Right lobe of liver (tissue), 4 donors: ENCODE data around the gene TLR9.

Experiments used
- CTCF ChIP-seq, 4 donors: fragments of 200-600 bp in 3 of 4; fragments of 450-650 bp in 1 of 4; IDR thresholded peaks; one replicate each; pipeline versions ENCODE4 v1.5.1 to v1.8.0; 2016 to 2022; ENCODE audit warnings: antibody characterized with exemption in 4 of 4, mild to moderate bottlenecking in 2 of 4
- POLR2A ChIP-seq: fragments of 450-650 bp; IDR thresholded peaks from one replicate; pipeline ENCODE4 v1.6.1; 2017; ENCODE audit warnings: antibody characterized with exemption, mild to moderate bottlenecking
- donor health status: DM: no; HTN: no; CAD: no.
- donor health status: DM: no; HTN: no; CAD: no.
- donor health status: DM: no; HTN: yes; CAD: no.

- TF ChIP-seq CTCF (IDR thresholded peaks at IDR 0.05) (no peak), POLR2A (no peak)
Measured at GRCh38 chr3:52253314-52254304, 28.2 kb upstream of the TLR9 start.
